Adrenal gland (tissue), 5 donors: ENCODE results near the gene MAS1L.

Experiments
- POLR2A ChIP-seq, 2 donors: fragments of 450-650 bp; IDR thresholded peaks; one replicate each; pipeline ENCODE4 v1.6.1; 2017; ENCODE audit warnings: antibody characterized with exemption in 2 of 2, mild to moderate bottlenecking in 2 of 2, moderate library complexity in 1 of 2
- TF ChIP-seq, protein P1 (sequence below), 6 experiments: fragments of 450-650 bp in 4 of 6; fragments of 200-600 bp in 2 of 6; sonication (generic) in 1 of 6; IDR thresholded peaks; 1 replicate in 5 of 6; 2 replicates in 1 of 6; pipeline versions ENCODE4 v1.5.1 to v1.8.0; 2016 to 2021; ENCODE audit warnings: antibody characterized with exemption in 6 of 6, mild to moderate bottlenecking in 2 of 6, moderate library complexity in 1 of 6
- donor health status: DM: no; HTN: no; CAD: no.

- TF ChIP-seq POLR2A (IDR thresholded peaks at IDR 0.05): no peak
- TF ChIP-seq, protein P1, sequence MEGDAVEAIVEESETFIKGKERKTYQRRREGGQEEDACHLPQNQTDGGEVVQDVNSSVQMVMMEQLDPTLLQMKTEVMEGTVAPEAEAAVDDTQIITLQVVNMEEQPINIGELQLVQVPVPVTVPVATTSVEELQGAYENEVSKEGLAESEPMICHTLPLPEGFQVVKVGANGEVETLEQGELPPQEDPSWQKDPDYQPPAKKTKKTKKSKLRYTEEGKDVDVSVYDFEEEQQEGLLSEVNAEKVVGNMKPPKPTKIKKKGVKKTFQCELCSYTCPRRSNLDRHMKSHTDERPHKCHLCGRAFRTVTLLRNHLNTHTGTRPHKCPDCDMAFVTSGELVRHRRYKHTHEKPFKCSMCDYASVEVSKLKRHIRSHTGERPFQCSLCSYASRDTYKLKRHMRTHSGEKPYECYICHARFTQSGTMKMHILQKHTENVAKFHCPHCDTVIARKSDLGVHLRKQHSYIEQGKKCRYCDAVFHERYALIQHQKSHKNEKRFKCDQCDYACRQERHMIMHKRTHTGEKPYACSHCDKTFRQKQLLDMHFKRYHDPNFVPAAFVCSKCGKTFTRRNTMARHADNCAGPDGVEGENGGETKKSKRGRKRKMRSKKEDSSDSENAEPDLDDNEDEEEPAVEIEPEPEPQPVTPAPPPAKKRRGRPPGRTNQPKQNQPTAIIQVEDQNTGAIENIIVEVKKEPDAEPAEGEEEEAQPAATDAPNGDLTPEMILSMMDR (IDR thresholded peaks at IDR 0.05): no peak
Observed at GRCh38 chr6:29527126-29527525, 39.4 kb upstream of the MAS1L start.
